Mesenchymal stem cell (in vitro differentiated cells and primary cell): ENCODE measurements around the gene SLFN5.

Source experiments
- DNase-seq: peaks from one replicate; pipeline ENCODE4 v3.0.0-alpha.2; 2013
- H2AFZ ChIP-seq: one replicate; pipeline ENCODE4 v1.6.1; 2013; ENCODE audit warnings: low read depth, mild to moderate bottlenecking, control low read depth, inconsistent platforms, low read length, moderate library complexity
- H2AK5ac ChIP-seq: 2 replicates; pipeline ENCODE4 v1.6.1; 2013; ENCODE audit warnings: low read length, moderate library complexity, mild to moderate bottlenecking, inconsistent platforms; ENCODE audit not compliant: severe bottlenecking
- H2BK120ac ChIP-seq: one replicate; pipeline ENCODE4 v1.6.1; 2013; ENCODE audit warnings: low read depth, mild to moderate bottlenecking, inconsistent platforms, low read length, moderate library complexity
- H2BK12ac ChIP-seq, 2 experiments: one replicate each; pipeline ENCODE4 v1.6.1; 2013; ENCODE audit warnings: inconsistent platforms in 2 of 2, low read length in 2 of 2, mild to moderate bottlenecking in 2 of 2, moderate library complexity in 2 of 2, control low read depth in 1 of 2
- H2BK15ac ChIP-seq: one replicate; pipeline ENCODE4 v1.6.1; 2013; ENCODE audit warnings: mild to moderate bottlenecking, low read depth, inconsistent platforms; ENCODE audit not compliant: poor library complexity, severe bottlenecking
- H2BK5ac ChIP-seq: 2 replicates; pipeline ENCODE4 v1.6.1; 2013; ENCODE audit warnings: low read depth, mild to moderate bottlenecking, low read length, control low read depth, inconsistent platforms; ENCODE audit not compliant: poor library complexity, severe bottlenecking
- H3K14ac ChIP-seq, 2 experiments: one replicate each; pipeline ENCODE4 v1.6.1; 2013; ENCODE audit warnings: inconsistent platforms in 2 of 2, low read length in 2 of 2, control low read depth in 1 of 2, mild to moderate bottlenecking in 1 of 2, moderate library complexity in 1 of 2
- H3K18ac ChIP-seq, 2 experiments: one replicate each; pipeline ENCODE4 v1.6.1; 2013; ENCODE audit warnings: inconsistent platforms in 2 of 2, low read length in 2 of 2, control low read depth in 1 of 2, low read depth in 1 of 2, mild to moderate bottlenecking in 1 of 2
- H3K23ac ChIP-seq, 2 experiments: one replicate each; pipeline ENCODE4 v1.6.1; 2013; ENCODE audit warnings: inconsistent platforms in 2 of 2, low read length in 2 of 2, mild to moderate bottlenecking in 2 of 2, moderate library complexity in 2 of 2, control low read depth in 1 of 2
- H3K27ac ChIP-seq: 2 replicates; pipeline ENCODE4 v1.5.1; 2013; ENCODE audit warnings: mild to moderate bottlenecking, moderate library complexity, low read length, control low read depth, inconsistent platforms; ENCODE audit not compliant: poor library complexity, severe bottlenecking
- H3K27me3 ChIP-seq, 2 experiments: 2 replicates each; pipeline versions ENCODE4 v1.6.1 to v1.7.0; 2013; ENCODE audit warnings: low read length in 2 of 2, mild to moderate bottlenecking in 2 of 2, moderate library complexity in 2 of 2, control low read depth in 1 of 2, inconsistent platforms in 1 of 2; ENCODE audit not compliant: control insufficient read depth in 1 of 2, insufficient read depth in 1 of 2
- H3K36me3 ChIP-seq, 2 experiments: 2 replicates each; pipeline versions ENCODE4 v1.6.1 to v1.7.0; 2013; ENCODE audit warnings: low read length in 2 of 2, control low read depth in 1 of 2, inconsistent platforms in 1 of 2, low read depth in 1 of 2, mild to moderate bottlenecking in 1 of 2; ENCODE audit not compliant: insufficient read depth in 2 of 2, control insufficient read depth in 1 of 2
- H3K4ac ChIP-seq, 2 experiments: one replicate each; pipeline ENCODE4 v1.6.1; 2013; ENCODE audit warnings: inconsistent platforms in 2 of 2, low read length in 2 of 2, mild to moderate bottlenecking in 2 of 2, moderate library complexity in 2 of 2, control low read depth in 1 of 2, low read depth in 1 of 2
- H3K4me1 ChIP-seq: 2 replicates; pipeline ENCODE4 v1.6.1; 2013; ENCODE audit warnings: low read depth, low read length, control low read depth; ENCODE audit not compliant: control insufficient read depth, insufficient read depth
- H3K4me2 ChIP-seq: 2 replicates; pipeline ENCODE4 v1.6.1; 2013; ENCODE audit warnings: low read length, mild to moderate bottlenecking, inconsistent platforms; ENCODE audit not compliant: poor library complexity, severe bottlenecking
- H3K4me3 ChIP-seq, 2 experiments: 2 replicates each; pipeline versions ENCODE4 v1.5.1 to v1.7.0; 2013; ENCODE audit warnings: low read length in 2 of 2, mild to moderate bottlenecking in 2 of 2, control low read depth in 1 of 2, low read depth in 1 of 2; ENCODE audit not compliant: insufficient read depth in 1 of 2
- H3K79me1 ChIP-seq: replicated peaks from 2 replicates; pipeline ENCODE4 v1.6.1; 2013; ENCODE audit warnings: mild to moderate bottlenecking, control low read depth, low read length, inconsistent platforms; ENCODE audit not compliant: poor library complexity, severe bottlenecking
- H3K9ac ChIP-seq: 2 replicates; pipeline ENCODE4 v1.7.0; 2013; ENCODE audit warnings: mild to moderate bottlenecking, low read length, moderate library complexity
- H3K9me3 ChIP-seq: 2 replicates; pipeline ENCODE4 v1.7.0; 2013; ENCODE audit warnings: mild to moderate bottlenecking, low read length; ENCODE audit not compliant: control insufficient read depth
- H4K8ac ChIP-seq: one replicate; pipeline ENCODE4 v1.6.1; 2013; ENCODE audit warnings: inconsistent platforms, mild to moderate bottlenecking, low read length, moderate library complexity
- H4K91ac ChIP-seq: one replicate; pipeline ENCODE4 v1.6.1; 2013; ENCODE audit warnings: mild to moderate bottlenecking, low read length, inconsistent platforms
- WGBS: methylation state at CpG from one replicate; pipeline ENCODE4 v1.1.7; 2013; ENCODE audit warnings: mixed read lengths; 5-methylcytosine and 5-hydroxymethylcytosine counted together

The SLFN5 gene

GRCh38 chr17:35312790-35313711 is 70.2 kb downstream of the SLFN5 start:
- Histone ChIP-seq H2BK120ac (no peak overlapping the region), H2AK5ac (no peak overlapping the region), H4K91ac (no peak overlapping the region), H3K14ac (no peak overlapping the region), H3K4me1 (peaks cover 4% of the 10 kb centered on the region), H2BK5ac (no peak overlapping the region), H2BK15ac (peak overlapping the region; percentile 63), H3K27ac (no peak overlapping the region), H4K8ac (no peak overlapping the region), H3K9me3 (peaks cover 3% of the 10 kb centered on the region), H3K4ac (no peak overlapping the region), H3K79me1 (no peaks in the 10 kb centered on the region), H3K27me3 (peaks cover 0 to 25% of the 10 kb centered on the region in 2 experiments), H3K4me3 (peak overlapping the region in 1 of 2 experiments; percentile 59), H2AFZ (peak overlapping the region; percentile 36), H3K23ac (no peak overlapping the region), H3K4me2 (peak overlapping the region; percentile 37), H3K36me3 (no peaks in the 10 kb centered on the region), H3K18ac (no peak overlapping the region), H2BK12ac (no peak overlapping the region), H3K9ac (peak overlapping the region; percentile 68)
- 11% methylated on average over 19 of the region's 20 CpGs for WGBS
- peak; percentile 68 for DNase-seq

GRCh38 chr17:35313875-35314409 is 71.1 kb downstream of the SLFN5 start:
- peaks cover 0 to 25% of the 10 kb centered on the region in 2 experiments for H3K27me3 ChIP-seq
- 29% methylated on average over 19 of the region's 19 CpGs for WGBS
- H3K79me1 ChIP-seq: no peaks in the 10 kb centered on the region
- no peak overlapping the region for H2BK5ac ChIP-seq
- no peak overlapping the region for H2BK15ac ChIP-seq
- H3K36me3 ChIP-seq: no peaks in the 10 kb centered on the region
- H2AK5ac ChIP-seq: no peak overlapping the region
- H3K23ac ChIP-seq: no peak overlapping the region
- H3K18ac ChIP-seq: no peak overlapping the region
- DNase-seq: no peak
- no peak overlapping the region for H3K14ac ChIP-seq
- H3K4ac ChIP-seq: no peak overlapping the region
- no peak overlapping the region for H4K8ac ChIP-seq
- no peak overlapping the region for H2BK12ac ChIP-seq
- no peak overlapping the region for H4K91ac ChIP-seq
- no peak overlapping the region for H2BK120ac ChIP-seq
- H3K9ac ChIP-seq: peak overlapping the region; percentile 68
- no peak overlapping the region for H3K4me3 ChIP-seq
- H3K4me1 ChIP-seq: peaks cover 4% of the 10 kb centered on the region
- no peak overlapping the region for H3K27ac ChIP-seq
- H3K4me2 ChIP-seq: no peak overlapping the region
- no peak overlapping the region for H2AFZ ChIP-seq
- H3K9me3 ChIP-seq: peaks cover under 1% of the 10 kb centered on the region

- no peak for DNase-seq
- Histone ChIP-seq H3K79me1 (no peaks in the 10 kb centered on the region), H2AFZ (no peak overlapping the region), H2BK120ac (no peak overlapping the region), H4K91ac (no peak overlapping the region), H3K4me2 (no peak overlapping the region), H3K27me3 (peaks cover 0 to 25% of the 10 kb centered on the region in 2 experiments), H3K9me3 (no peaks in the 10 kb centered on the region), H2BK5ac (no peak overlapping the region), H3K27ac (no peak overlapping the region), H2BK15ac (no peak overlapping the region), H3K23ac (no peak overlapping the region), H3K14ac (no peak overlapping the region), H2BK12ac (no peak overlapping the region), H3K9ac (peak overlapping the region; percentile 10), H3K4me3 (no peak overlapping the region), H3K4me1 (peaks cover 4% of the 10 kb centered on the region), H4K8ac (no peak overlapping the region), H2AK5ac (no peak overlapping the region), H3K4ac (no peak overlapping the region), H3K36me3 (no peaks in the 10 kb centered on the region), H3K18ac (no peak overlapping the region)
- WGBS: 65% methylated on average over 7 of the region's 9 CpGs
Observed at GRCh38 chr17:35314415-35315216, 71.7 kb downstream of the SLFN5 start.

GRCh38 chr17:35315283-35315682 is 72.4 kb downstream of the SLFN5 start:
- Histone ChIP-seq H3K27me3 (peaks cover 0 to 25% of the 10 kb centered on the region in 2 experiments), H3K23ac (no peak overlapping the region), H2AK5ac (no peak overlapping the region), H3K14ac (no peak overlapping the region), H3K79me1 (no peaks in the 10 kb centered on the region), H2BK15ac (no peak overlapping the region), H3K9me3 (no peaks in the 10 kb centered on the region), H3K4me3 (no peak overlapping the region), H2BK5ac (no peak overlapping the region), H2AFZ (no peak overlapping the region), H3K4ac (no peak overlapping the region), H3K4me1 (peaks cover 4% of the 10 kb centered on the region), H3K9ac (peak overlapping the region; percentile 10), H3K18ac (no peak overlapping the region), H4K91ac (no peak overlapping the region), H3K36me3 (no peaks in the 10 kb centered on the region), H2BK120ac (no peak overlapping the region), H3K4me2 (no peak overlapping the region), H4K8ac (no peak overlapping the region), H3K27ac (no peak overlapping the region), H2BK12ac (no peak overlapping the region)
- 71% methylated on average over 4 of the region's 5 CpGs for WGBS
- DNase-seq: no peak
